Rectal smooth muscle tissue (tissue), 1 donor: ENCODE data around the gene PPP2R5E.
"Not testable (repeated sequence)": the region's sequence is repeated elsewhere in the genome, so short reads cannot be mapped to it uniquely, and the experiment has no call there.

Experiments
- H3K27ac ChIP-seq: one replicate; pipeline ENCODE4 v1.7.0; 2013; ENCODE audit warnings: low read depth, low read length, inconsistent platforms
- H3K27me3 ChIP-seq: one replicate; pipeline ENCODE4 v1.7.0; 2013; ENCODE audit warnings: low read length; ENCODE audit not compliant: control insufficient read depth, insufficient read depth
- H3K36me3 ChIP-seq: one replicate; pipeline ENCODE4 v1.7.0; 2013; ENCODE audit warnings: low read length; ENCODE audit not compliant: control insufficient read depth, insufficient read depth
- H3K4me1 ChIP-seq: one replicate; pipeline ENCODE4 v1.7.0; 2013; ENCODE audit warnings: low read length; ENCODE audit not compliant: control insufficient read depth, insufficient read depth
- H3K4me3 ChIP-seq: one replicate; pipeline ENCODE4 v1.7.0; 2013; ENCODE audit warnings: low read length
- H3K9ac ChIP-seq: one replicate; pipeline ENCODE4 v1.7.0; 2013; ENCODE audit warnings: low read length

PPP2R5E gene

GRCh38 chr14:63375769-63376168 is 167.4 kb downstream of the PPP2R5E start:
- Histone ChIP-seq H3K4me1 (no peaks in the 10 kb centered on the region), H3K9ac (no peak overlapping the region), H3K4me3 (no peak overlapping the region), H3K36me3 (no peaks in the 10 kb centered on the region), H3K27ac (no peak overlapping the region), H3K27me3 (no peaks in the 10 kb centered on the region)

- not testable (repeated sequence) for H3K4me3 ChIP-seq, H3K36me3 ChIP-seq, H3K27ac ChIP-seq, H3K4me1 ChIP-seq, H3K9ac ChIP-seq, H3K27me3 ChIP-seq
Measured at GRCh38 chr14:63371613-63372012, 171.6 kb downstream of the PPP2R5E start.

- no peak overlapping the region for H3K27ac ChIP-seq
- H3K27me3 ChIP-seq, result no peaks in the 10 kb centered on the region
- H3K4me1 ChIP-seq, result no peaks in the 10 kb centered on the region
- no peak overlapping the region for H3K4me3 ChIP-seq
- H3K9ac ChIP-seq, result no peak overlapping the region
- no peaks in the 10 kb centered on the region for H3K36me3 ChIP-seq
Measured at GRCh38 chr14:63371033-63371432, 172.1 kb downstream of the PPP2R5E start.

GRCh38 chr14:63367742-63368364 is 175.3 kb downstream of the PPP2R5E start:
- no peak overlapping the region for H3K27ac ChIP-seq
- no peaks in the 10 kb centered on the region for H3K4me1 ChIP-seq
- H3K27me3 ChIP-seq, result no peaks in the 10 kb centered on the region
- H3K9ac ChIP-seq, result no peak overlapping the region
- no peaks in the 10 kb centered on the region for H3K36me3 ChIP-seq
- no peak overlapping the region for H3K4me3 ChIP-seq

GRCh38 chr14:63362389-63362819 is 180.8 kb downstream of the PPP2R5E start:
- Histone ChIP-seq H3K36me3 (no peaks in the 10 kb centered on the region), H3K4me1 (no peaks in the 10 kb centered on the region), H3K9ac (no peak overlapping the region), H3K27me3 (no peaks in the 10 kb centered on the region), H3K27ac (no peak overlapping the region), H3K4me3 (no peak overlapping the region)

GRCh38 chr14:63361790-63362189 is 181.4 kb downstream of the PPP2R5E start:
- H3K4me3 ChIP-seq, result no peak overlapping the region
- no peaks in the 10 kb centered on the region for H3K36me3 ChIP-seq
- no peak overlapping the region for H3K27ac ChIP-seq
- no peaks in the 10 kb centered on the region for H3K4me1 ChIP-seq
- no peaks in the 10 kb centered on the region for H3K27me3 ChIP-seq
- no peak overlapping the region for H3K9ac ChIP-seq

- Histone ChIP-seq H3K4me1 (no peaks in the 10 kb centered on the region), H3K36me3 (no peaks in the 10 kb centered on the region), H3K9ac (no peak overlapping the region), H3K27me3 (no peaks in the 10 kb centered on the region), H3K4me3 (no peak overlapping the region), H3K27ac (no peak overlapping the region)
Measured at GRCh38 chr14:63357841-63358240, 185.3 kb downstream of the PPP2R5E start.

- Histone ChIP-seq H3K9ac (no peak overlapping the region), H3K36me3 (no peaks in the 10 kb centered on the region), H3K27me3 (no peaks in the 10 kb centered on the region), H3K4me3 (no peak overlapping the region), H3K27ac (no peak overlapping the region), H3K4me1 (no peaks in the 10 kb centered on the region)
Measured at GRCh38 chr14:63345826-63346225, 197.4 kb downstream of the PPP2R5E start.

- Histone ChIP-seq H3K9ac (no peak overlapping the region), H3K27ac (no peak overlapping the region), H3K4me3 (no peak overlapping the region), H3K27me3 (no peaks in the 10 kb centered on the region), H3K4me1 (no peaks in the 10 kb centered on the region), H3K36me3 (no peaks in the 10 kb centered on the region)
Measured at GRCh38 chr14:63344336-63344735, 198.8 kb downstream of the PPP2R5E start.

- Histone ChIP-seq H3K36me3 (no peaks in the 10 kb centered on the region), H3K27me3 (no peaks in the 10 kb centered on the region), H3K4me1 (no peaks in the 10 kb centered on the region), H3K27ac (no peak overlapping the region), H3K9ac (no peak overlapping the region), H3K4me3 (no peak overlapping the region)
Measured at GRCh38 chr14:63343878-63344277, 199.3 kb downstream of the PPP2R5E start.

GRCh38 chr14:63342371-63342770 is 200.8 kb downstream of the PPP2R5E start:
- Histone ChIP-seq H3K36me3 (no peaks in the 10 kb centered on the region), H3K9ac (no peak overlapping the region), H3K27me3 (no peaks in the 10 kb centered on the region), H3K27ac (no peak overlapping the region), H3K4me1 (no peaks in the 10 kb centered on the region), H3K4me3 (no peak overlapping the region)

- H3K4me3 ChIP-seq, result no peak overlapping the region
- no peak overlapping the region for H3K27ac ChIP-seq
- H3K27me3 ChIP-seq, result no peaks in the 10 kb centered on the region
- no peak overlapping the region for H3K9ac ChIP-seq
- no peaks in the 10 kb centered on the region for H3K36me3 ChIP-seq
- no peaks in the 10 kb centered on the region for H3K4me1 ChIP-seq
Measured at GRCh38 chr14:63328787-63329737, 214.1 kb downstream of the PPP2R5E start.
